ENCODE measurements around the gene ACACA. TPM values are rescaled to one million over a fixed set of nuclear protein-coding genes. Genes with fewer than 3 reads are reported as not detected.

ACACA gene
- total RNA-seq, 4 donors from 2014 or later, result 40.5 to 64.1 (median 51.8) TPM

DNA sequence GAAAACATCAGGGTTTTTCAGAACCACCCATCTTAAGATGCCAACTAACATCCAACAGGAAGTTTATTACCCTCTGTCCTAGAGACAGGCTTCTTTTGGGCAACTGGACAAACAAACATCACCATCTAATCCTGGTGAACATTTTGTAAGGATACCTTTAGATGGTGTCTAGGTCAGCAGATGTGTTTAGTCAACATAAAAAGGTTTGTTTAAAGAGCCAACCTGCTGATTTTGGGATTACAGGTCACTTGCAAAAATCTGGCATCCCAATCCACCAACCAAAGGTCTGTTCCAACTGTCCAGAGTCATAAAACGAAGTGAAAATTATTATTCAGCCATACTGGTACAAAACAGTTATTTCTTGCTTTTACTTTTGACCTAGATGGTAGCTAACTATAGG is 176.0 kb downstream of the ACACA start:
- 92 to 100% methylated on average over 1 of the region's 1 CpG for WGBS, 2 donors (ENCODE audit: low coverage in 1 of 2)
- Histone ChIP-seq H3K27me3 (no peaks in the 10 kb centered on the region), H3K4me3 (no peak overlapping the region), H3K9me3 (no peaks in the 10 kb centered on the region), H3K4me1 (no peaks in the 10 kb centered on the region), H3K36me3 (peaks cover 0 to 81% of the 10 kb centered on the region in 2 donors), H3K27ac (no peak overlapping the region)
- no peak for TF ChIP-seq POLR2AphosphoS5 (IDR thresholded peaks at IDR 0.05)
- TF ChIP-seq, protein P1, sequence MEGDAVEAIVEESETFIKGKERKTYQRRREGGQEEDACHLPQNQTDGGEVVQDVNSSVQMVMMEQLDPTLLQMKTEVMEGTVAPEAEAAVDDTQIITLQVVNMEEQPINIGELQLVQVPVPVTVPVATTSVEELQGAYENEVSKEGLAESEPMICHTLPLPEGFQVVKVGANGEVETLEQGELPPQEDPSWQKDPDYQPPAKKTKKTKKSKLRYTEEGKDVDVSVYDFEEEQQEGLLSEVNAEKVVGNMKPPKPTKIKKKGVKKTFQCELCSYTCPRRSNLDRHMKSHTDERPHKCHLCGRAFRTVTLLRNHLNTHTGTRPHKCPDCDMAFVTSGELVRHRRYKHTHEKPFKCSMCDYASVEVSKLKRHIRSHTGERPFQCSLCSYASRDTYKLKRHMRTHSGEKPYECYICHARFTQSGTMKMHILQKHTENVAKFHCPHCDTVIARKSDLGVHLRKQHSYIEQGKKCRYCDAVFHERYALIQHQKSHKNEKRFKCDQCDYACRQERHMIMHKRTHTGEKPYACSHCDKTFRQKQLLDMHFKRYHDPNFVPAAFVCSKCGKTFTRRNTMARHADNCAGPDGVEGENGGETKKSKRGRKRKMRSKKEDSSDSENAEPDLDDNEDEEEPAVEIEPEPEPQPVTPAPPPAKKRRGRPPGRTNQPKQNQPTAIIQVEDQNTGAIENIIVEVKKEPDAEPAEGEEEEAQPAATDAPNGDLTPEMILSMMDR (IDR thresholded peaks at IDR 0.05), result no peak
- TF ChIP-seq POLR2A (IDR thresholded peaks at IDR 0.05), result no peak
- no peak for TF ChIP-seq EP300 (IDR thresholded peaks at IDR 0.05)
- ATAC-seq, result no peak

DNA sequence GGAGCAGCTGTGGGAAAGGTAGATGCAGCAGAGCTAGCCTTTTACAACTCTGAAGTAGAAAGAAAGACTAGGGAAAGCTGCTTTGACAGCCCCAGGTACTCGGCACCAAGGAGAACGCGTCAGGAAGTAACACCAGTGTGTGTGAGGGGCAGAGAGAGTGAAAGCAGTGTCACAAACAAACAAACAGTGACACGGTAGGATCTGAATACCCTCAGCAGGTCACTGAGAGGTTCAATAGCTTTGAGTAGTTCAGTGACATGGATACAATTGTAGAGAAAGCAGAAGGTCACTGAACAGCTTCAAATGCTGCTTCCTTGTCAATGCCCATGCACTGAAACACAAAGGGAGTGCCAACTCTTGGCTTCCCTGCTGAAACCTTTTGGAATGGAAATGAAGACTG is 181.2 kb downstream of the ACACA start:
- Histone ChIP-seq H3K27ac (no peak overlapping the region), H3K4me3 (no peak overlapping the region), H3K9me3 (no peaks in the 10 kb centered on the region), H3K4me1 (no peaks in the 10 kb centered on the region), H3K36me3 (peaks cover 0 to 82% of the 10 kb centered on the region in 2 donors), H3K27me3 (no peaks in the 10 kb centered on the region)
- WGBS, 2 donors (ENCODE audit: low coverage in 1 of 2), result 49 to 58% methylated on average over 3 to 4 of the region's 4 CpGs
- TF ChIP-seq POLR2AphosphoS5 (IDR thresholded peaks at IDR 0.05) (no peak), POLR2A (IDR thresholded peaks at IDR 0.05) (no peak)
- TF ChIP-seq, protein P1 (IDR thresholded peaks at IDR 0.05), result no peak
- ATAC-seq, result no peak

DNA sequence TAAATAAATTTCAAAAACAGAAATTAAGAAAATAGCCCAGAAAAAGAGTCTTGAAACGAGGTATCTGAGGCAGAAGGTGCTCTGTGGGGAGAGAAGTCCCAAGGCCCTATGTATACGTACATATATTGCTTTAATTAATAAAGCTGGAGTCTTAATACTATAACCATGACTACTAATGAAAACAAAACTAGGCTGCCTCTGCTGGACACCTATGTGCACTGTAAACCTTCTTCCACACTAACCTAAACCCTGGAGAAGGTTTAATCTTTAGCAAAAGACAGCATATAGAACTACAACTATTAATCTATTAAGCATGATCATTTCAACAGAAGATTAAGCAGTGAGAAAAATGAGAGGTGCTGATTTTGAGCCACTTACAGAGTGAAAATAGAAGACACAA is 184.8 kb downstream of the ACACA start:
- Histone ChIP-seq H3K27me3 (no peaks in the 10 kb centered on the region), H3K4me1 (no peaks in the 10 kb centered on the region), H3K4me3 (no peak overlapping the region), H3K27ac (no peak overlapping the region), H3K9me3 (no peaks in the 10 kb centered on the region), H3K36me3 (peaks cover 0 to 86% of the 10 kb centered on the region in 2 donors)
- no peak for TF ChIP-seq POLR2AphosphoS5 (IDR thresholded peaks at IDR 0.05)
- TF ChIP-seq, protein P1 (IDR thresholded peaks at IDR 0.05), result no peak
- WGBS, 2 donors (ENCODE audit: low coverage in 1 of 2), result 50 to 74% methylated on average over 1 to 2 of the region's 2 CpGs
- ATAC-seq, result no peak

DNA sequence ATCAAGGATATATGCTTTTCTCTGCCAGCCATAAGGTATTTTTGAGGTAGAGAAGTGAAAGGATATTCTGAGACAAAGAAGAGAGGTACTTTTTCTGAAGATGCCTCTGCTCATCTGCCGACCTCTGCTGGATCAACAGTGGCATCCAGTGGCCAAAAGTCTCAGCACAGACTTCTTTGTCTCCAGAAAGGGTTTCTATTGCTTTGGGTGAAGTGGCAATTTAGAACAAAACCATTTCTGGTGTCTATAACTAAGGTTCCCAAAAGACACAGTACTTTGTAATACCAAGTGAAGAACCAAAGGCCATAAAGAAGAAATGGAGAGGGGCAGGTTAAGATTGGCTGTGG is 186.1 kb downstream of the ACACA start:
- Histone ChIP-seq H3K27ac (no peak overlapping the region), H3K27me3 (no peaks in the 10 kb centered on the region), H3K36me3 (peaks cover 0 to 84% of the 10 kb centered on the region in 2 donors), H3K4me3 (no peak overlapping the region), H3K4me1 (no peaks in the 10 kb centered on the region), H3K9me3 (no peaks in the 10 kb centered on the region)
- 45 to 55% methylated on average over 1 of the region's 1 CpG for WGBS, 2 donors (ENCODE audit: low coverage in 1 of 2)
- no peak for TF ChIP-seq POLR2A (IDR thresholded peaks at IDR 0.05)
- TF ChIP-seq EP300 (IDR thresholded peaks at IDR 0.05), result no peak
- no peak for TF ChIP-seq POLR2AphosphoS5 (IDR thresholded peaks at IDR 0.05)
- TF ChIP-seq, protein P1 (IDR thresholded peaks at IDR 0.05), result no peak
- ATAC-seq, result no peak

DNA sequence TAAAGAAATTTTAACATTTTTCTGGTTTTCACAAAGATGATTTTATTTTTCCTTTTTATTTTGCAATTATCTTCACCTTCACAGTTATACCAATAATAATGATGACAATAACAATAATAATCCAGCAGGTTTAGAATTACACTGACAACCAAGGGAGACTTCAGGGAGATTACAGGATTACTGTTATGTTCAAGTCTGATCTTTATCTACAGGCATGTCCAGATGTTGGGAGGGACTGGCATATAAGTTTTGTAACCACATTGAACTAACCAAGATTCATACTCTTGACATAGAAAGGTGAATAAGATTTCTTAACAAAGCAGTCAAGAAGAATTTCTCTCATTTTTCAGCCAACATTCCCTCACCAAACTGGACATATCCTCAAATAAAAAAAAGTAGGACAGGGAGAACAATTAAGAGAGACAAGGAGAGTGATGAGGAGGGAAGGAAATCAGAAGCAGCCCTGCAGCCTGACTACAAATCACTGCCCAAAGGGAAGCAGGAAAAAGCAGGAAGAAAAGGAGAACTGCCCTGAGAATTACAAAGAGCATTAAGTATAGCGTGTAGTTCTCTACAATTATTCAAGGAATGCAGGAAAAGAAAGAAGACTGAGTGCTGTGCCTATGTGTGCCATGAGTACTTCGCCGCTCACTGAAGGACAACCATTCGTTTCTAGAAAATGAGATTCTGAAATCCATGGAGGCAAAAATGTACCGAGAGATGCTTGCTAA is 186.6 kb downstream of the ACACA start:
- H3K4me3 ChIP-seq, result no peak overlapping the region
- H3K4me1 ChIP-seq, result no peaks in the 10 kb centered on the region
- no peak for TF ChIP-seq POLR2A (IDR thresholded peaks at IDR 0.05)
- no peak for TF ChIP-seq POLR2AphosphoS5 (IDR thresholded peaks at IDR 0.05)
- TF ChIP-seq, protein P1 (IDR thresholded peaks at IDR 0.05), result no peak
- TF ChIP-seq EP300 (IDR thresholded peaks at IDR 0.05), result no peak
- H3K27me3 ChIP-seq, result no peaks in the 10 kb centered on the region
- 77 to 94% methylated on average over 5 of the region's 5 CpGs for WGBS, 2 donors (ENCODE audit: low coverage in 1 of 2)
- no peak for ATAC-seq
- no peaks in the 10 kb centered on the region for H3K9me3 ChIP-seq
- peaks cover 0 to 82% of the 10 kb centered on the region in 2 donors for H3K36me3 ChIP-seq
- no peak overlapping the region for H3K27ac ChIP-seq
